ENCODE measurements around the gene MED22. TPM values are rescaled to one million over a fixed set of nuclear protein-coding genes. Genes with fewer than 3 reads are reported as not detected.
A peak's percentile ranks its signal among the peaks of the same experiment; 100 is the strongest.

MED22 gene
- total and polyA plus RNA-seq, 2 donors from 2014 or later: 24.6 to 32.7 TPM

GRCh38 chr9:133348718-133349573 lies 1.0 kb upstream of the MED22 start:
- Histone ChIP-seq H3K4me1 (ENCODE audit: control insufficient read depth in 2 of 3, insufficient read depth in 2 of 3, low read depth in 1 of 3, low read length in 3 of 3) (peaks cover 4 to 19% (median 5%) of the 10 kb centered on the region in 3 donors), H3K27ac (ENCODE audit: low read depth in 2 of 2, low read length in 2 of 2) (peak overlapping the region; percentile 84 to 96), H3K9ac (ENCODE audit: low read length in 3 of 3) (peak overlapping the region; percentile 91 to 99 (median 92)), H3K9me3 (ENCODE audit: control insufficient read depth in 2 of 3, insufficient read depth in 1 of 3, low read length in 3 of 3) (no peaks in the 10 kb centered on the region), H3K4me3 (ENCODE audit: low read length in 3 of 3) (peak overlapping the region; percentile 76 to 99 (median 93)), H3K36me3 (ENCODE audit: control insufficient read depth in 2 of 3, insufficient read depth in 3 of 3, low read length in 3 of 3) (peaks cover 10 to 50% (median 29%) of the 10 kb centered on the region in 3 donors), H3K27me3 (ENCODE audit: control insufficient read depth, insufficient read depth, low read length) (no peaks in the 10 kb centered on the region)
- FAIRE-seq (no peak), DNase-seq (no peak)
- intact Hi-C loops (cut with DNase I): no loop called here
- TF ChIP-seq CTCF (IDR thresholded peaks at IDR 0.05; ENCODE audit: borderline replicate concordance, extremely low read depth, insufficient read depth): no peak

GRCh38 chr9:133347515-133347984 lies 381 bp downstream of the MED22 start:
- peak overlapping the region in 2 of 3 donors; percentile 63 to 77 for H3K9ac ChIP-seq (ENCODE audit: low read length in 3 of 3)
- H3K27me3 ChIP-seq (ENCODE audit: control insufficient read depth, insufficient read depth, low read length): no peaks in the 10 kb centered on the region
- no peak for TF ChIP-seq CTCF (IDR thresholded peaks at IDR 0.05; ENCODE audit: borderline replicate concordance, extremely low read depth, insufficient read depth)
- no peaks in the 10 kb centered on the region for H3K9me3 ChIP-seq (ENCODE audit: control insufficient read depth in 2 of 3, insufficient read depth in 1 of 3, low read length in 3 of 3)
- FAIRE-seq (no peak), DNase-seq (peak in 4 of 5 donors; percentile 37 to 83 (median 73))
- peak overlapping the region in 1 of 2 donors; percentile 96 for H3K27ac ChIP-seq (ENCODE audit: low read depth in 2 of 2, low read length in 2 of 2)
- H3K4me1 ChIP-seq (ENCODE audit: control insufficient read depth in 2 of 3, insufficient read depth in 2 of 3, low read depth in 1 of 3, low read length in 3 of 3): peaks cover 4 to 19% (median 5%) of the 10 kb centered on the region in 3 donors
- intact Hi-C loops (cut with DNase I): no loop called here
- peaks cover 10 to 54% (median 34%) of the 10 kb centered on the region in 3 donors for H3K36me3 ChIP-seq (ENCODE audit: control insufficient read depth in 2 of 3, insufficient read depth in 3 of 3, low read length in 3 of 3)
- peak overlapping the region; percentile 56 to 99 (median 76) for H3K4me3 ChIP-seq (ENCODE audit: low read length in 3 of 3)

- H3K27me3 ChIP-seq (ENCODE audit: control insufficient read depth, insufficient read depth, low read length): no peaks in the 10 kb centered on the region
- peaks cover 8 to 43% (median 23%) of the 10 kb centered on the region in 3 donors for H3K36me3 ChIP-seq (ENCODE audit: control insufficient read depth in 2 of 3, insufficient read depth in 3 of 3, low read length in 3 of 3)
- H3K9ac ChIP-seq (ENCODE audit: low read length in 3 of 3): peak overlapping the region in 1 of 3 donors; percentile 77
These were observed 1.7 kb downstream of the MED22 start for GRCh38 chr9:133346021-133346785.

More at GRCh38 chr9:133346021-133346785, 1.7 kb downstream of the MED22 start:
- H3K9me3 ChIP-seq (ENCODE audit: control insufficient read depth in 2 of 3, insufficient read depth in 1 of 3, low read length in 3 of 3): no peaks in the 10 kb centered on the region
- H3K4me3 ChIP-seq (ENCODE audit: low read length in 3 of 3): peak overlapping the region in 1 of 3 donors; percentile 99
- FAIRE-seq: no peak
- peak in 1 of 5 donors; percentile 75 for DNase-seq
- peaks cover 4 to 19% (median 5%) of the 10 kb centered on the region in 3 donors for H3K4me1 ChIP-seq (ENCODE audit: control insufficient read depth in 2 of 3, insufficient read depth in 2 of 3, low read depth in 1 of 3, low read length in 3 of 3)
- intact Hi-C loops (cut with DNase I): no loop called here
- no peak overlapping the region for H3K27ac ChIP-seq (ENCODE audit: low read depth in 2 of 2, low read length in 2 of 2)
- no peak for TF ChIP-seq CTCF (IDR thresholded peaks at IDR 0.05; ENCODE audit: borderline replicate concordance, extremely low read depth, insufficient read depth)

Data from kidney (tissue), 14 donors.